ENCODE measurements around the gene TMCC1. TPM values are rescaled to one million over a fixed set of nuclear protein-coding genes. Genes with fewer than 3 reads are reported as not detected.

TMCC1 gene
- total and polyA plus RNA-seq, 10 of the 15 experiments (the other 5 are each of a cell fraction or from before 2014, with no cell fraction given): 2.3 to 21.1 (median 8.4) TPM

DNA sequence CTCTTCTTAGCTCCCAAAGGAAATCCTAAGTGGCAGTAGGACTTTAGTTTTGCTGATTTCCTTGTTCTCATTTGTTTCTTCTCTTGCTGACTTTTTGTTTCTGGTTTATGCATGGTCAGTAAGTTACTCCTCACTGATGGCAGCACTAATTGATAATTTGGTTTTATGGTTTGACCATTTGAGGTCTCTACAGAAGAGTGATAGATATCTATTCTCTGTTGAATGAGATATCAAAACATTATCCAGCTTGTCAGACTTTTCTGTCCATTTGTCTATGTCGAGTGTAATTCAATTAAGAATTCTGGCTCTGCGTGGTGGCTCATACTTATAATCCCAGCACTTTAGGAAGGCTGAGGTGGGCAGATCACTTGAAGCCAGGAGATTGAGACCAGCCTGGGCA lies 202.5 kb downstream of the TMCC1 start:
- ChIA-PET RAD21 (ENCODE audit: unreplicated experiment) (no interaction called here), SMC1A (ENCODE audit: uncharacterized antibody, unreplicated experiment) (interaction anchor here (0.6 to 2.1 kb wide), 7 partner anchors 9 to 95 kb away, joined by 3 to 6 read pairs (median 3); no protein-coding TSS in a partner anchor), CTCF (interaction anchor here (0.6 to 3.7 kb wide), 6 partner anchors 14 to 172 kb away, joined by 3 to 18 read pairs (median 6); no protein-coding TSS in a partner anchor), POLR2A (interaction anchor here (0.7 to 1.6 kb wide), 2 partner anchors 11 to 247 kb away, joined by 3 to 6 read pairs; no protein-coding TSS in a partner anchor)
- H3K27ac ChIP-seq (ENCODE audit: control insufficient read depth, insufficient read depth): no peak overlapping the region
- no peak for FAIRE-seq
- no peaks in the 10 kb centered on the region for H3K27me3 ChIP-seq (replicated peaks in 1 of 2; ENCODE audit: control insufficient read depth in 2 of 2, insufficient read depth in 2 of 2, low read length in 1 of 2)
- no peaks in the 10 kb centered on the region for H3K9me3 ChIP-seq (replicated peaks; ENCODE audit: control insufficient read depth, insufficient read depth, low read length)
- WGBS (ENCODE audit: insufficient coverage, insufficient replicate concordance, low lambda C conversion rate, missing lambda C conversion rate): 96% methylated on average over 2 of the region's 2 CpGs
- no peaks in the 10 kb centered on the region for H3K36me3 ChIP-seq (ENCODE audit: control insufficient read depth in 2 of 2, insufficient read depth in 2 of 2, low read length in 1 of 2)
- no peak overlapping the region for H3K4me3 ChIP-seq
- no peak for TF ChIP-seq TCF12 (IDR thresholded peaks at IDR 0.05; ENCODE audit: low read depth, low read length)
- TF ChIP-seq SPI1 (IDR thresholded peaks at IDR 0.05; ENCODE audit: borderline replicate concordance, insufficient read depth, low read depth, low read length): no peak
- TF ChIP-seq SRF (IDR thresholded peaks at IDR 0.05; ENCODE audit: low read depth in 2 of 2, low read length in 2 of 2): no peak
- no peak for TF ChIP-seq ESRRA (IDR thresholded peaks at IDR 0.05; ENCODE audit: low read length)
- TF ChIP-seq RBBP5 (conservative IDR thresholded peaks at IDR 0.05): no peak
- TF ChIP-seq MTA2 (IDR thresholded peaks at IDR 0.05; ENCODE audit: low read depth): no peak
- no peak for TF ChIP-seq CBX5 (IDR thresholded peaks at IDR 0.05; ENCODE audit: low read depth)
- TF ChIP-seq, protein P1, sequence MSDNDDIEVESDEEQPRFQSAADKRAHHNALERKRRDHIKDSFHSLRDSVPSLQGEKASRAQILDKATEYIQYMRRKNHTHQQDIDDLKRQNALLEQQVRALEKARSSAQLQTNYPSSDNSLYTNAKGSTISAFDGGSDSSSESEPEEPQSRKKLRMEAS (IDR thresholded peaks at IDR 0.05; ENCODE audit: low read depth, low read length): no peak
- TF ChIP-seq, protein P2, sequence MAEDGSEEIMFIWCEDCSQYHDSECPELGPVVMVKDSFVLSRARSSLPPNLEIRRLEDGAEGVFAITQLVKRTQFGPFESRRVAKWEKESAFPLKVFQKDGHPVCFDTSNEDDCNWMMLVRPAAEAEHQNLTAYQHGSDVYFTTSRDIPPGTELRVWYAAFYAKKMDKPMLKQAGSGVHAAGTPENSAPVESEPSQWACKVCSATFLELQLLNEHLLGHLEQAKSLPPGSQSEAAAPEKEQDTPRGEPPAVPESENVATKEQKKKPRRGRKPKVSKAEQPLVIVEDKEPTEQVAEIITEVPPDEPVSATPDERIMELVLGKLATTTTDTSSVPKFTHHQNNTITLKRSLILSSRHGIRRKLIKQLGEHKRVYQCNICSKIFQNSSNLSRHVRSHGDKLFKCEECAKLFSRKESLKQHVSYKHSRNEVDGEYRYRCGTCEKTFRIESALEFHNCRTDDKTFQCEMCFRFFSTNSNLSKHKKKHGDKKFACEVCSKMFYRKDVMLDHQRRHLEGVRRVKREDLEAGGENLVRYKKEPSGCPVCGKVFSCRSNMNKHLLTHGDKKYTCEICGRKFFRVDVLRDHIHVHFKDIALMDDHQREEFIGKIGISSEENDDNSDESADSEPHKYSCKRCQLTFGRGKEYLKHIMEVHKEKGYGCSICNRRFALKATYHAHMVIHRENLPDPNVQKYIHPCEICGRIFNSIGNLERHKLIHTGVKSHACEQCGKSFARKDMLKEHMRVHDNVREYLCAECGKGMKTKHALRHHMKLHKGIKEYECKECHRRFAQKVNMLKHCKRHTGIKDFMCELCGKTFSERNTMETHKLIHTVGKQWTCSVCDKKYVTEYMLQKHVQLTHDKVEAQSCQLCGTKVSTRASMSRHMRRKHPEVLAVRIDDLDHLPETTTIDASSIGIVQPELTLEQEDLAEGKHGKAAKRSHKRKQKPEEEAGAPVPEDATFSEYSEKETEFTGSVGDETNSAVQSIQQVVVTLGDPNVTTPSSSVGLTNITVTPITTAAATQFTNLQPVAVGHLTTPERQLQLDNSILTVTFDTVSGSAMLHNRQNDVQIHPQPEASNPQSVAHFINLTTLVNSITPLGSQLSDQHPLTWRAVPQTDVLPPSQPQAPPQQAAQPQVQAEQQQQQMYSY (CRISPR knock-in tag; IDR thresholded peaks at IDR 0.05): no peak
- TF ChIP-seq SMAD1 (IDR thresholded peaks at IDR 0.05; ENCODE audit: low read depth, partially characterized antibody): no peak
- no peak for TF ChIP-seq TCF3 (IDR thresholded peaks at IDR 0.05; ENCODE audit: borderline replicate concordance, insufficient read depth, low read depth, low read length)
- TF ChIP-seq, protein P3, sequence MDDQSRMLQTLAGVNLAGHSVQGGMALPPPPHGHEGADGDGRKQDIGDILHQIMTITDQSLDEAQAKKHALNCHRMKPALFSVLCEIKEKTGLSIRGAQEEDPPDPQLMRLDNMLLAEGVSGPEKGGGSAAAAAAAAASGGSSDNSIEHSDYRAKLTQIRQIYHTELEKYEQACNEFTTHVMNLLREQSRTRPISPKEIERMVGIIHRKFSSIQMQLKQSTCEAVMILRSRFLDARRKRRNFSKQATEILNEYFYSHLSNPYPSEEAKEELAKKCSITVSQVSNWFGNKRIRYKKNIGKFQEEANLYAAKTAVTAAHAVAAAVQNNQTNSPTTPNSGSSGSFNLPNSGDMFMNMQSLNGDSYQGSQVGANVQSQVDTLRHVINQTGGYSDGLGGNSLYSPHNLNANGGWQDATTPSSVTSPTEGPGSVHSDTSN (IDR thresholded peaks at IDR 0.05; ENCODE audit: insufficient replicate concordance, low read depth, low read length): no peak
- no peak for TF ChIP-seq POU2F2 (IDR thresholded peaks at IDR 0.05; ENCODE audit: borderline replicate concordance, low read depth, low read length)
- no peak for TF ChIP-seq ETV6 (conservative IDR thresholded peaks at IDR 0.05 in 1 of 2, IDR thresholded peaks at IDR 0.05 in 1 of 2; ENCODE audit: borderline replicate concordance in 1 of 2, low read depth in 1 of 2)
- intact Hi-C loops (cut with micrococcal nuclease; ENCODE audit: unreplicated experiment): no loop called here
- H3K79me2 ChIP-seq (ENCODE audit: control insufficient read depth, insufficient read depth, low read length): no peaks in the 10 kb centered on the region
- H4K20me1 ChIP-seq (ENCODE audit: control insufficient read depth, insufficient read depth): no peaks in the 10 kb centered on the region
- H3K9ac ChIP-seq (ENCODE audit: control insufficient read depth, insufficient read depth, low read length): no peak overlapping the region
- no peak overlapping the region for H2AFZ ChIP-seq (ENCODE audit: control insufficient read depth, low read depth, low read length)
- no peak for DNase-seq (ENCODE audit: low read depth, low spot score)
- H3K4me1 ChIP-seq (ENCODE audit: control insufficient read depth, insufficient read depth, low read length): no peaks in the 10 kb centered on the region
- no TSS peak for BruUV-seq (replicated peaks)
- in situ Hi-C loops (cut with MboI): no loop called here
- H3K4me2 ChIP-seq (ENCODE audit: control insufficient read depth, insufficient read depth): no peak overlapping the region
- ATAC-seq: no peak

Data from GM12878 (cell line).